HFF-Myc (cell line): ENCODE results near the gene DYNC1H1.
"Not testable (repeated sequence)": the region's sequence is repeated elsewhere in the genome, so short reads cannot be mapped to it uniquely, and the experiment has no call there.

Experiments
- DNase-seq: peaks from one replicate; pipeline ENCODE4 v3.0.0-alpha.2; 2011; ENCODE audit warnings: low read depth; ENCODE audit errors: extremely low read depth
- H3K4me3 ChIP-seq: replicated peaks from 2 replicates; pipeline ENCODE4 v1.5.1; 2011; ENCODE audit warnings: low read depth, mild to moderate bottlenecking, control low read depth, low read length
- TF ChIP-seq, protein P1 (sequence below): IDR thresholded peaks from 2 replicates; pipeline ENCODE4 v1.5.1; 2012; ENCODE audit warnings: mild to moderate bottlenecking, low read depth, low read length, control low read depth; ENCODE audit errors: missing control alignments

Gene DYNC1H1

DNA sequence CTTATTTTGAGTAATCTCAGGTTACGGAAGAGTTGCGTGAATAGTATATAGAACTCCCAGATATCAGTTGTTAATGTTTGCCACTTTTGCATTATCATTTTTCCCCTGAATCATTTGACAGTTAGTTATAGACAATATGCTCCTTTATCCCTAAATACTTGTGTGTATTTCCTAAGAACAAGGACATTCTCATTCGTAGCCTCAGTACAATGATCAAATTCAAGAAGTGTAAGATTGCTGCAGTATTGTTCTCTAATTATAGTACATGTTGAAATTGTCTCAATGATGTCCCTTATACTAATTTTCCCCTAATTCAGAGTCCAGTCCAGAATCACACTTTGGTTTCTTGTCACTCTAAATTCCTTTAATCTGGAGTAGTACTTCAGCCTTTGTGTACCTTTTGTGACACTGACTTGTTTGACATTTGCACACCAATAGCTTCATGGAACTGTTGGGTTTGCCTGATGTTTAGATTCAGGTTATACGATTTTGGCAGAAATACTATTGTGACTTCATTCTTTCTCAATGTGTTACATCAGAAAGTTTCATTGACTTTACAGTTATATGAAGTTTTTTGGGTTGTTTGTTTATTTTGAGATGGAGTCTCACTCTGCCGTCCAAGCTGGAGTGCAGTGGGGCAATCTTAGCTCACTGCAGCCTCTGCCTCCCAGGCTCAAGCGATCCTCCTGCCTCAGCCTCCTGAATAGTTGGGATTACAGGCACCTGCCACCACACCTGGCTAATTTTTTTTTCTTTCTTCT is 13.1 kb downstream of the DYNC1H1 start:
- no peak overlapping the region for H3K4me3 ChIP-seq
- no peak for DNase-seq

DNA sequence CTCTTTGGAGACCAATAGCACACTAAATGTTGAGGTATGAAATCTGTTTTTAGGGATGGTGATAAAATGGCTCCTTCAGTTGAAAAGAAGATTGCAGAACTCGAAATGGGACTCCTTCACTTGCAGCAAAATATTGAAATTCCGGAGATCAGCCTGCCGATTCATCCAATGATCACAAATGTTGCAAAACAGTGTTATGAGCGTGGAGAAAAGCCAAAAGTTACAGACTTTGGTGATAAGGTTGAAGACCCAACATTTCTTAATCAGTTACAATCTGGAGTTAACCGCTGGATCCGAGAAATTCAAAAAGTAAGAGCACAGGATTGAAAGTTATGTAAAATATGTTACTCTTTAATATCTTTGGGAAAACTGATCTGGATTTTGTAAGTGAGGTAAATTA is 15.3 kb downstream of the DYNC1H1 start:
- TF ChIP-seq, protein P1, sequence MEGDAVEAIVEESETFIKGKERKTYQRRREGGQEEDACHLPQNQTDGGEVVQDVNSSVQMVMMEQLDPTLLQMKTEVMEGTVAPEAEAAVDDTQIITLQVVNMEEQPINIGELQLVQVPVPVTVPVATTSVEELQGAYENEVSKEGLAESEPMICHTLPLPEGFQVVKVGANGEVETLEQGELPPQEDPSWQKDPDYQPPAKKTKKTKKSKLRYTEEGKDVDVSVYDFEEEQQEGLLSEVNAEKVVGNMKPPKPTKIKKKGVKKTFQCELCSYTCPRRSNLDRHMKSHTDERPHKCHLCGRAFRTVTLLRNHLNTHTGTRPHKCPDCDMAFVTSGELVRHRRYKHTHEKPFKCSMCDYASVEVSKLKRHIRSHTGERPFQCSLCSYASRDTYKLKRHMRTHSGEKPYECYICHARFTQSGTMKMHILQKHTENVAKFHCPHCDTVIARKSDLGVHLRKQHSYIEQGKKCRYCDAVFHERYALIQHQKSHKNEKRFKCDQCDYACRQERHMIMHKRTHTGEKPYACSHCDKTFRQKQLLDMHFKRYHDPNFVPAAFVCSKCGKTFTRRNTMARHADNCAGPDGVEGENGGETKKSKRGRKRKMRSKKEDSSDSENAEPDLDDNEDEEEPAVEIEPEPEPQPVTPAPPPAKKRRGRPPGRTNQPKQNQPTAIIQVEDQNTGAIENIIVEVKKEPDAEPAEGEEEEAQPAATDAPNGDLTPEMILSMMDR: no peak
- no peak for DNase-seq
- no peak overlapping the region for H3K4me3 ChIP-seq

More for the DNA sequence above, 13.1 kb downstream of the DYNC1H1 start:
- TF ChIP-seq, protein P1: no peak

DNA sequence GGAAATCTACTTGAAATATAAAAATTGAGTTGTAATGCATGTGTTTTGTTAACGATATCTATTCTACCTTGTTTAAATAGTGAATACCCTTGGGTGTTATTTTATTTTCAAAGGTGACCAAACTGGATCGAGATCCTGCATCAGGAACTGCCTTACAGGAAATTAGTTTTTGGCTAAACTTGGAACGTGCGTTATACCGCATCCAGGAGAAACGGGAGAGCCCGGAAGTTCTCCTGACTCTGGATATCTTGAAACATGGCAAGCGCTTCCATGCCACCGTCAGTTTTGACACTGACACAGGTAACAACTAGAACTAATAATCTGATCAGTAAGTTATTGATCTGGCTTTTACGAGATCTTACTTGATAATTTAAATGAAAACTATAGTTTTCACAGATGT is 15.9 kb downstream of the DYNC1H1 start:
- no peak for DNase-seq
- TF ChIP-seq, protein P1: no peak
- no peak overlapping the region for H3K4me3 ChIP-seq

DNA sequence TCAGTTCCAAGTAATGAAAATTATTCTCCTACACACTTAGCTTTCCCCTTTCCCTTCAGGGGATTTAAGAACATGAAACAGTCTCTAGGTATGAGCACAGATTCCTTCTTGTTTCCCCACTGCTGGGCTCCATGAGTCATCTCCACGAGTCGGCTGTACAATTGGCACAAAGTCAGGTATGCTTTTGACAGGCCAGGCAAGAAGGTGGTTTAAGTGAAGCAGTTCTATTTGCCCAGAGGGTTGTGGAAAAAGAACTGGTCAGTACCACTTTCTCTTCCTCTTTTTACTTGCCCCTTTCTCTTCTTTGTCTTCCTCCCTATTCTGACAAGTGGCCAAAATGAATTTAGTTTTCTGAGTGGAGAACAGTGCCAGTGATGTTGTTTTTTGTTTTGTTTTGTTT is 16.3 kb downstream of the DYNC1H1 start:
- TF ChIP-seq, protein P1: no peak
- DNase-seq: peak; percentile 85
- no peak overlapping the region for H3K4me3 ChIP-seq

DNA sequence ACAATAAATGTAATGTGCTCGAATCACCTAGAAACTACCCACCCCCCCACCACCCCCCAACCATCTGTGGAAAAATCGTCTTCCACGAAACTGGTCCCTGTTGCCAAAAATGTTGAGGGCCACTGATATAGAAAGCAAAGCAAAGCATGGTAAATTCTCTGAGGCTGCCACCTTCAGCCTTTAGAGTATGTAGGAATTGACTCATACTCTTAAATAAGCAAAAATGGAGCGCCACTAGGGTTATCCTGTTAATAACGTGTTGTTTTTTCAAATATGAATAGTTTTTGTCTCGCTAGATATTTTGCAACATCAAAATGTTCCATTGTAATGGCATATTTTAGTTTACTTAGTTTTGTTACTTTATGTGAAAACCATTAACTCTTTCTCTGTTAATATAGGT is 18.2 kb downstream of the DYNC1H1 start:
- DNase-seq: no peak
- no peak overlapping the region for H3K4me3 ChIP-seq
- TF ChIP-seq, protein P1: no peak

DNA sequence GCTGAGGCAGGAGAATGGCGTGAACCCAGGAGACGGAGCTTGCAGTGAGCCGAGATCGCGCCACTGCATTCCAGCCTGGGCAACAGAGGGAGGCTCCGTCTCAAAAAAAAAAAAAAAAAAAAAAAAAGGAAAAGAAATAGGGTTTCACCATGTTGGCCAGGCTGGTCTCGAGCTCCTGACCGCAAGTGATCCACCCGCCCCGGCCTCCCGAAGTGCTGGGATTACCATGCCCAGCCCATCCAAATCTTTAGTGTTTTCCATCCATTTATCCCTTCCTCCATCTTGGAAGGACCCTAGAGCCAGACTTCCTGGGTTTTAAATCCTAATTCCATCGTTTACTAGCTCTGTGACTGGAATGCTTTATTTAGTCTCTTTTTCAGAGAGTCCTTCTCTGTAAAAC is 20.5 kb downstream of the DYNC1H1 start:
- DNase-seq, H3K4me3 ChIP-seq: not testable (repeated sequence)

DNA sequence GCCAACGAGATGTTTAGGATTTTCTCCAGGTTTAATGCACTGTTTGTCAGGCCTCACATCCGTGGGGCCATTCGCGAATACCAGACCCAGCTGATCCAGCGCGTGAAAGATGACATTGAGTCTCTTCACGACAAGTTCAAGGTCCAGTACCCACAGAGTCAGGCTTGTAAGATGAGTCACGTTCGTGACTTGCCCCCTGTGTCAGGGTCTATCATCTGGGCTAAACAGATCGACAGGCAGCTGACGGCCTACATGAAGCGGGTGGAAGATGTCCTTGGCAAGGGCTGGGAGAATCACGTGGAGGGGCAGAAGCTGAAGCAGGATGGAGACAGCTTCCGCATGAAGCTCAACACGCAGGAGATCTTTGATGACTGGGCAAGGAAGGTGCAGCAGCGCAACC is 21.6 kb downstream of the DYNC1H1 start:
- no peak for DNase-seq
- H3K4me3 ChIP-seq: no peak overlapping the region
- TF ChIP-seq, protein P1: no peak
